Neural cell (in vitro differentiated cells): ENCODE results near the gene DEGS2. TPM values are rescaled to one million over a fixed set of nuclear protein-coding genes. Genes with fewer than 3 reads are reported as not detected.
"Not testable (repeated sequence)": the region's sequence is repeated elsewhere in the genome, so short reads cannot be mapped to it uniquely, and the experiment has no call there.

Experiments
- H2AFZ ChIP-seq: fragments of 200-600, 300-800 bp; sonication (generic), shearing (Covaris generic); 2 replicates; pipeline ENCODE4 v1.6.0; 2014; ENCODE audit warnings: low read depth, mild to moderate bottlenecking, antibody characterized with exemption, low read length, moderate library complexity
- H3F3A ChIP-seq: fragments of 200-600 bp; shearing (Covaris generic); 2 replicates; pipeline ENCODE4 v1.6.1; 2016; ENCODE audit warnings: mild to moderate bottlenecking, moderate library complexity, mixed read lengths, antibody characterized with exemption, low read length; ENCODE audit not compliant: insufficient read depth, poor library complexity, severe bottlenecking
- H3K27ac ChIP-seq: fragments of 200-600, 300-800 bp; sonication (generic), shearing (Covaris generic); 2 replicates; pipeline ENCODE4 v1.5.1; 2014; ENCODE audit warnings: mild to moderate bottlenecking, low read length, moderate library complexity
- H3K27me3 ChIP-seq: fragments of 300-800, 200-600 bp; sonication (generic), shearing (Covaris generic); 2 replicates; pipeline ENCODE4 v1.6.0; 2014; ENCODE audit warnings: mild to moderate bottlenecking, low read depth, low read length, moderate library complexity; ENCODE audit not compliant: insufficient read depth
- H3K36me3 ChIP-seq: fragments of 300-800, 200-600 bp; sonication (generic), shearing (Covaris generic); 2 replicates; pipeline ENCODE4 v1.5.1; 2014; ENCODE audit warnings: mild to moderate bottlenecking, antibody characterized with exemption, low read length, moderate library complexity; ENCODE audit not compliant: insufficient read depth
- H3K4me2 ChIP-seq: fragments of 300-800, 200-600 bp; sonication (generic), shearing (Covaris generic); 2 replicates; pipeline ENCODE4 v1.6.0; 2014; ENCODE audit warnings: mild to moderate bottlenecking, low read length
- H3K4me3 ChIP-seq: fragments of 300-800, 200-600 bp; sonication (generic), shearing (Covaris generic); 2 replicates; pipeline ENCODE4 v1.5.1; 2014; ENCODE audit warnings: mild to moderate bottlenecking, low read length, moderate library complexity
- H3K79me2 ChIP-seq: fragments of 200-600 bp; shearing (Covaris generic); replicated peaks from 2 replicates; pipeline ENCODE4 v1.6.0; 2014; ENCODE audit warnings: mild to moderate bottlenecking, low read length, moderate library complexity; ENCODE audit not compliant: insufficient read depth
- H3K9ac ChIP-seq: fragments of 300-800, 200-600 bp; sonication (generic), shearing (Covaris generic); 2 replicates; pipeline ENCODE4 v1.6.1; 2016; ENCODE audit warnings: mild to moderate bottlenecking, low read length, mixed read lengths
- H3K9me2 ChIP-seq: fragments of 200-600 bp; shearing (Covaris generic); 2 replicates; pipeline ENCODE4 v1.6.1; 2016; ENCODE audit warnings: mild to moderate bottlenecking, low read length, mixed read lengths; ENCODE audit not compliant: insufficient read depth
- H3K9me3 ChIP-seq: fragments of 200-600, 300-800 bp; sonication (generic), shearing (Covaris generic); 2 replicates; pipeline ENCODE4 v1.6.1; 2016; ENCODE audit warnings: mild to moderate bottlenecking, mixed run types, low read length, moderate library complexity, mixed read lengths
- H4K20me1 ChIP-seq: fragments of 200-600 bp; shearing (Covaris generic); 2 replicates; pipeline ENCODE4 v1.6.1; 2016; ENCODE audit warnings: mild to moderate bottlenecking, mixed run types; ENCODE audit not compliant: insufficient read depth
- EZH2 ChIP-seq: fragments of 200-600, 300-800 bp; shearing (Covaris generic), sonication (generic); IDR thresholded peaks from 2 replicates; pipeline ENCODE4 v1.6.1; 2014; ENCODE audit warnings: antibody characterized with exemption, low read length, borderline replicate concordance, mild to moderate bottlenecking; ENCODE audit not compliant: insufficient read depth, poor library complexity, severe bottlenecking
- RAD21 ChIP-seq: fragments of 450-650 bp; conservative IDR thresholded peaks from 2 replicates; pipeline ENCODE4 v1.6.1; 2014; ENCODE audit warnings: antibody characterized with exemption, mild to moderate bottlenecking, moderate library complexity
- REST ChIP-seq: IDR thresholded peaks from 2 replicates; pipeline ENCODE4 v1.6.1; 2012; ENCODE audit warnings: borderline replicate concordance
- polyA minus RNA-seq: library from RNA; depleted of rRNA, polyadenylated mRNA; stranded (reverse); fragments of >200 nt; gene quantifications from 2 replicates; pipeline ENCODE4 v1.2.3, GENCODE V29; 2014
- polyA plus RNA-seq: library from polyadenylated mRNA; depleted of rRNA; stranded (reverse); fragments of >200 nt; gene quantifications from 2 replicates; pipeline ENCODE4 v1.2.3, GENCODE V29; 2014

DEGS2 gene
- polyA plus RNA-seq (0.37 TPM in 1 of 2 replicates, not detected in the other), polyA minus RNA-seq (0.23 and 0.24 TPM in 2 replicates)

GRCh38 chr14:100159094-100159864 is at the start of gene DEGS2:
DEGS2 (minus strand) TSS chr14:100159645; CDS start chr14:100159587, 58 bp downstream.
- H3K9me2 ChIP-seq, result no peaks in the 10 kb centered on the region
- TF ChIP-seq RAD21 (no peak), REST (no peak), EZH2 (peak; percentile 78)
- no peaks in the 10 kb centered on the region for H4K20me1 ChIP-seq
- peaks cover 5% of the 10 kb centered on the region for H3K9me3 ChIP-seq
- no peaks in the 10 kb centered on the region for H3F3A ChIP-seq
- H3K27ac ChIP-seq, result no peak within 1 kb of the TSS
- H3K9ac ChIP-seq, result no peak within 1 kb of the TSS
- peaks cover 53% of the 10 kb centered on the region for H3K27me3 ChIP-seq
- no peaks in the 10 kb centered on the region for H3K36me3 ChIP-seq
- no peak within 1 kb of the TSS for H3K4me2 ChIP-seq
- no peak within 1 kb of the TSS for H2AFZ ChIP-seq
- peak within 1 kb of the TSS; percentile 65 for H3K4me3 ChIP-seq
- no peaks in the 10 kb centered on the region for H3K79me2 ChIP-seq

- H2AFZ ChIP-seq, H3K27me3 ChIP-seq, H3K27ac ChIP-seq, H3K9me3 ChIP-seq, H4K20me1 ChIP-seq, H3F3A ChIP-seq, H3K4me2 ChIP-seq, H3K79me2 ChIP-seq, H3K9me2 ChIP-seq, H3K9ac ChIP-seq, H3K36me3 ChIP-seq, H3K4me3 ChIP-seq: not testable (repeated sequence)
Measured at GRCh38 chr14:100208136-100208535, 48.7 kb upstream of the DEGS2 start.

GRCh38 chr14:100207588-100207987 is 48.1 kb upstream of the DEGS2 start:
- not testable (repeated sequence) for H3K9ac ChIP-seq, H3K9me3 ChIP-seq, H3K79me2 ChIP-seq, H3F3A ChIP-seq, H3K27ac ChIP-seq, H3K4me2 ChIP-seq, H2AFZ ChIP-seq, H3K4me3 ChIP-seq, H3K27me3 ChIP-seq, H3K9me2 ChIP-seq, H4K20me1 ChIP-seq, H3K36me3 ChIP-seq

- H3K9me3 ChIP-seq, H3K36me3 ChIP-seq, H3F3A ChIP-seq, H3K27me3 ChIP-seq, H4K20me1 ChIP-seq, H3K27ac ChIP-seq, H2AFZ ChIP-seq, H3K79me2 ChIP-seq, H3K4me2 ChIP-seq, H3K4me3 ChIP-seq, H3K9ac ChIP-seq, H3K9me2 ChIP-seq: not testable (repeated sequence)
Measured at GRCh38 chr14:100204835-100205167, 45.4 kb upstream of the DEGS2 start.
